Hepatocyte (in vitro differentiated cells): ENCODE measurements around the gene MED13L. TPM values are rescaled to one million over a fixed set of nuclear protein-coding genes. Genes with fewer than 3 reads are reported as not detected.

ENCODE experiments used
- DNase-seq: peaks from one replicate; pipeline ENCODE4 v3.0.0-alpha.2; 2016; ENCODE audit warnings: low spot score
- H2AFZ ChIP-seq: fragments of 200-600 bp; sonication (generic); 2 replicates; pipeline ENCODE4 v1.6.0; 2016; ENCODE audit warnings: antibody characterized with exemption, mild to moderate bottlenecking
- H3K27ac ChIP-seq: fragments of 200-600 bp; sonication (generic); 2 replicates; pipeline ENCODE4 v1.5.1; 2016; ENCODE audit warnings: mild to moderate bottlenecking
- H3K27me3 ChIP-seq: fragments of 200-600 bp; sonication (generic); 2 replicates; pipeline ENCODE4 v1.6.1; 2016
- H3K36me3 ChIP-seq: fragments of 200-600 bp; sonication (generic); replicated peaks from 2 replicates; pipeline ENCODE4 v1.5.1; 2016; ENCODE audit warnings: low read depth; ENCODE audit not compliant: insufficient read depth
- H3K4me1 ChIP-seq: fragments of 200-600 bp; sonication (generic); 2 replicates; pipeline ENCODE4 v1.5.1; 2016; ENCODE audit warnings: mild to moderate bottlenecking, moderate library complexity; ENCODE audit not compliant: insufficient read depth
- H3K4me2 ChIP-seq: fragments of 200-600 bp; sonication (generic); 2 replicates; pipeline ENCODE4 v1.6.0; 2016
- H3K4me3 ChIP-seq: fragments of 200-600 bp; sonication (generic); 2 replicates; pipeline ENCODE4 v1.5.1; 2016; ENCODE audit warnings: mild to moderate bottlenecking
- H3K79me2 ChIP-seq: fragments of 200-600 bp; sonication (generic); 2 replicates; pipeline ENCODE4 v1.6.0; 2017; ENCODE audit warnings: mild to moderate bottlenecking
- H3K9me2 ChIP-seq: fragments of 200-600 bp; sonication (generic); replicated peaks from 2 replicates; pipeline ENCODE4 v1.6.0; 2017; ENCODE audit warnings: mild to moderate bottlenecking; ENCODE audit not compliant: insufficient read depth
- H3K9me3 ChIP-seq: fragments of 200-600 bp; sonication (generic); 2 replicates; pipeline ENCODE4 v1.5.1; 2016; ENCODE audit warnings: low read depth, mild to moderate bottlenecking
- H4K20me1 ChIP-seq: fragments of 200-600 bp; sonication (generic); 2 replicates; pipeline ENCODE4 v1.6.0; 2016; ENCODE audit warnings: mild to moderate bottlenecking; ENCODE audit not compliant: insufficient read depth, poor library complexity, severe bottlenecking
- EZH2 ChIP-seq: fragments of 200-600 bp; sonication (generic); IDR thresholded peaks from 2 replicates; pipeline ENCODE4 v1.6.1; 2016; ENCODE audit warnings: antibody characterized with exemption, mild to moderate bottlenecking, borderline replicate concordance
- EZH2phosphoT487 ChIP-seq: fragments of 200-600 bp; sonication (generic); IDR thresholded peaks from one replicate; pipeline ENCODE4 v1.6.1; 2018; ENCODE audit warnings: antibody characterized with exemption, mild to moderate bottlenecking, low read depth, moderate library complexity; ENCODE audit not compliant: unreplicated experiment, severe bottlenecking
- WGBS: methylation state at CpG from one replicate; pipeline ENCODE4 v1.1.6; 2016; ENCODE audit warnings: low lambda C conversion rate; ENCODE audit errors: missing lambda C conversion rate; 5-methylcytosine and 5-hydroxymethylcytosine counted together
- polyA plus RNA-seq: library from polyadenylated mRNA; unstranded; fragments of >200 nt; fragmentation: Nextera tagmentation; extraction: Ambion mirVana; gene quantifications from 2 replicates; pipeline ENCODE4 v1.2.1, GENCODE V29; 2016
- total RNA-seq: library from RNA; depleted of rRNA; stranded (reverse); fragments of >200 nt; gene quantifications from 2 replicates; pipeline ENCODE4 v1.2.3, GENCODE V29; 2014
- TF ChIP-seq, protein P1 (sequence below): fragments of 200-600 bp; sonication (generic); IDR thresholded peaks from 2 replicates; pipeline ENCODE4 v1.5.1; 2016; ENCODE audit warnings: antibody characterized with exemption, mild to moderate bottlenecking; ENCODE audit not compliant: poor library complexity

The MED13L gene
- total and polyA plus RNA-seq, 2 experiments from 2014 or later = 23.7 to 135 TPM

DNA sequence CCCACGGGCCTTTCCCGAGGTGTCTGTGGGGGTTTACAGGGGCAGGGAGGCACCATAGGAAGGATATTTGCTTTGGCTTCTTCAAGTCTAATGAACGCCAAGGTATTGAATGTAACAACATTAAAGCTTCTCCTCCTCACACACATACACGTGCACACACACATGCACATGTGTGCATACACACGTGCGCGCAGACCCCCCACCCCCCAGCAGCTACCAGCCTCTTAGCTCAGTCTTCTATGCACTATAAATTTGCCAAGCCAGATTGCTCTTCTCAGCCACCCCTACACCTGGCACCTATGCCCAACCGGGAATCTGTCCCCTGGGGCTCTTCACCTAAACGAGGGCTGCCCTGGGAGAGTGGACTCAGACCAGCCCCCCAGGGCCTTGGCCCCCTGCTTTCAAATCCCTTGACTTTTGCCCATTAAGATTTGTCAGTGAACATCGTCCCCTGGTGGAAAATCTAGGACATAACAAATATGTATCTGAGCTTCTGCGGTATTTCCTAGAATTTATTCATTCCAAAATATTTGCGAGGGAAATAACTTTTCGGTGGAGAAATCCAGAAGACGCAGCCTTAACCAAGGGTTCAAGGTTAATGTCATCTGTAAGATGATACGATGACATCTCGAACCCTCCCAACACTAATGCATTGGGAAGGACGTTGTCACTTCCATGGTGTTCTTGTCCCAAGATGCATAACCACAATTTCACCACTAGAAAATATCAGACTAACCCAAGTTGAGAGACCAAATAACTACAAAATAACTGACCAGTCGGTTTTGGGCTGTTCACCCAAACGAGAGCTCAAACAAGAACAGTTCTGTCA is 330.4 kb downstream of the MED13L start:
- Histone ChIP-seq H4K20me1 (no peaks in the 10 kb centered on the region), H2AFZ (no peak overlapping the region), H3K4me1 (no peaks in the 10 kb centered on the region), H3K79me2 (no peaks in the 10 kb centered on the region), H3K4me2 (no peak overlapping the region), H3K9me3 (no peaks in the 10 kb centered on the region), H3K4me3 (no peak overlapping the region), H3K27me3 (no peaks in the 10 kb centered on the region), H3K9me2 (no peaks in the 10 kb centered on the region), H3K27ac (no peak overlapping the region), H3K36me3 (no peaks in the 10 kb centered on the region)
- WGBS = 80% methylated on average over 19 of the region's 19 CpGs
- DNase-seq = no peak
- TF ChIP-seq EZH2 (no peak), EZH2phosphoT487 (no peak)
- TF ChIP-seq, protein P1, sequence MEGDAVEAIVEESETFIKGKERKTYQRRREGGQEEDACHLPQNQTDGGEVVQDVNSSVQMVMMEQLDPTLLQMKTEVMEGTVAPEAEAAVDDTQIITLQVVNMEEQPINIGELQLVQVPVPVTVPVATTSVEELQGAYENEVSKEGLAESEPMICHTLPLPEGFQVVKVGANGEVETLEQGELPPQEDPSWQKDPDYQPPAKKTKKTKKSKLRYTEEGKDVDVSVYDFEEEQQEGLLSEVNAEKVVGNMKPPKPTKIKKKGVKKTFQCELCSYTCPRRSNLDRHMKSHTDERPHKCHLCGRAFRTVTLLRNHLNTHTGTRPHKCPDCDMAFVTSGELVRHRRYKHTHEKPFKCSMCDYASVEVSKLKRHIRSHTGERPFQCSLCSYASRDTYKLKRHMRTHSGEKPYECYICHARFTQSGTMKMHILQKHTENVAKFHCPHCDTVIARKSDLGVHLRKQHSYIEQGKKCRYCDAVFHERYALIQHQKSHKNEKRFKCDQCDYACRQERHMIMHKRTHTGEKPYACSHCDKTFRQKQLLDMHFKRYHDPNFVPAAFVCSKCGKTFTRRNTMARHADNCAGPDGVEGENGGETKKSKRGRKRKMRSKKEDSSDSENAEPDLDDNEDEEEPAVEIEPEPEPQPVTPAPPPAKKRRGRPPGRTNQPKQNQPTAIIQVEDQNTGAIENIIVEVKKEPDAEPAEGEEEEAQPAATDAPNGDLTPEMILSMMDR = peak; percentile 40

DNA sequence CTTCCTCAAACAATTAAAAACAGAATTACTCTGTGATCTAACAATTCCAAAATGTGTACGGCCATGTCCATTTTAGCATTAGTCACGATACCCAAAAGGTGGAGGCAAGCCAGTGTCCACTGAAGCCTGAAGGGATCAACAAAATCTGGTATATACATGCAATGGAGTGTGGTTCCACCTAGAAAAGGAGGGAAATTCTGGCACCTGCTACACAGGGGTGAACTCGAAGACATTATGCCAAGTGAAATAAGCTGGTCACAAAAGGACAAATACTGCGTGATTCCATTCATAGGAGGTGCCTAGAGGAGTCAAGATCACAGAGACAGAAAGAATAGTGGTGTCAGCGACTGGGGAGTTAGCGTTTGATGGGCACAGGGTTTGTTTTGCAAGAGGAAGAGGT is 331.4 kb downstream of the MED13L start:
- Histone ChIP-seq H3K4me1 (no peaks in the 10 kb centered on the region), H3K36me3 (no peaks in the 10 kb centered on the region), H3K4me3 (no peak overlapping the region), H2AFZ (no peak overlapping the region), H3K4me2 (no peak overlapping the region), H3K27me3 (no peaks in the 10 kb centered on the region), H4K20me1 (no peaks in the 10 kb centered on the region), H3K9me3 (no peaks in the 10 kb centered on the region), H3K79me2 (no peaks in the 10 kb centered on the region), H3K9me2 (no peaks in the 10 kb centered on the region), H3K27ac (no peak overlapping the region)
- TF ChIP-seq, protein P1 = no peak
- no peak for TF ChIP-seq EZH2
- no peak for TF ChIP-seq EZH2phosphoT487
- DNase-seq = no peak
- WGBS = 91% methylated on average over 6 of the region's 6 CpGs

DNA sequence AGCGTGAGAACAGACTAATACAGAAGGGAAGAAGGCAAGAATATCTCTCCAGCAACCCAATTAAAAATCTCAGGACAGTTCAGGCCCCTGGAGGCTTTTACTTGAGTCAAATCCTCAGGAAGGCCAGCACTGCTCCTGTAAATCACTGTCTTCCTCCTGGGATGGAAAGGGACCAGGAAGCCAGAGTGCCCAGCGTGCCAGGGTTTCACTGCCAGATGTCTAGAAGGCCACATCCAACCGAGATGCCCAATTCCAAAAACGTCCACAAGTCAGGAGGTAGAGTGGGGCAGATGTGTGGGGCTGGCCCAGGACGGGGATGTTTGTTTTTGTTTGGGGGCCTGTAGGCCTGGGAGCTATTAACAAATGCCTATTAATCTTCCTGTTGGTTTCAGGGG is 332.0 kb downstream of the MED13L start:
- no peaks in the 10 kb centered on the region for H3K27me3 ChIP-seq
- no peaks in the 10 kb centered on the region for H3K36me3 ChIP-seq
- no peak for DNase-seq
- H3K4me2 ChIP-seq = no peak overlapping the region
- 87% methylated on average over 5 of the region's 5 CpGs for WGBS
- H3K9me2 ChIP-seq = no peaks in the 10 kb centered on the region
- no peak overlapping the region for H3K4me3 ChIP-seq
- H3K9me3 ChIP-seq = no peaks in the 10 kb centered on the region
- H3K27ac ChIP-seq = no peak overlapping the region
- no peak overlapping the region for H2AFZ ChIP-seq
- no peaks in the 10 kb centered on the region for H3K79me2 ChIP-seq
- TF ChIP-seq, protein P1 = no peak
- no peak for TF ChIP-seq EZH2
- TF ChIP-seq EZH2phosphoT487 = no peak
- no peaks in the 10 kb centered on the region for H4K20me1 ChIP-seq
- H3K4me1 ChIP-seq = no peaks in the 10 kb centered on the region
